Activated effector memory CD4-positive, alpha-beta T cell treated with Interleukin-2 at 50 U/mL for 16 hours (primary cell): Measurements from ENCODE around the gene RAPGEF4.
"Not testable (repeated sequence)": the region's sequence is repeated elsewhere in the genome, so short reads cannot be mapped to it uniquely, and the experiment has no call there.

ENCODE experiments used
- DNase-seq: peaks from one replicate; pipeline ENCODE4 v3.0.0-alpha.2; 2020

The RAPGEF4 gene

GRCh38 chr2:172730411-172730810 is 5.2 kb upstream of the RAPGEF4 start:
- DNase-seq, result no peak

- no peak for DNase-seq
These were observed 699 bp upstream of the RAPGEF4 start for GRCh38 chr2:172734711-172735581.

GRCh38 chr2:172736424-172737174 is 954 bp downstream of the RAPGEF4 start:
- DNase-seq, result no peak

GRCh38 chr2:172739661-172740266 is 4.1 kb downstream of the RAPGEF4 start:
- no peak for DNase-seq

GRCh38 chr2:172740856-172741255 is 5.2 kb downstream of the RAPGEF4 start:
- no peak for DNase-seq

GRCh38 chr2:172742931-172743540 is 7.4 kb downstream of the RAPGEF4 start:
- DNase-seq, result no peak

- no peak for DNase-seq
These were observed 8.3 kb downstream of the RAPGEF4 start for GRCh38 chr2:172743898-172744297.

- no peak for DNase-seq
These were observed 10.0 kb downstream of the RAPGEF4 start for GRCh38 chr2:172745636-172746035.

GRCh38 chr2:172748543-172748942 is 12.9 kb downstream of the RAPGEF4 start:
- not testable (repeated sequence) for DNase-seq

GRCh38 chr2:172749388-172749787 is 13.7 kb downstream of the RAPGEF4 start:
- no peak for DNase-seq

GRCh38 chr2:172751564-172751963 is 15.9 kb downstream of the RAPGEF4 start:
- DNase-seq, result no peak

GRCh38 chr2:172753610-172754009 is 18.0 kb downstream of the RAPGEF4 start:
- no peak for DNase-seq

GRCh38 chr2:172759441-172759840 is 23.8 kb downstream of the RAPGEF4 start:
- DNase-seq, result no peak

GRCh38 chr2:172761306-172761705 is 25.7 kb downstream of the RAPGEF4 start:
- DNase-seq, result no peak

- no peak for DNase-seq
These were observed 26.9 kb downstream of the RAPGEF4 start for GRCh38 chr2:172762574-172762973.

- DNase-seq, result no peak
These were observed 27.4 kb downstream of the RAPGEF4 start for GRCh38 chr2:172763079-172763478.

GRCh38 chr2:172765662-172766061 is 30.0 kb downstream of the RAPGEF4 start:
- no peak for DNase-seq

- DNase-seq, result no peak
These were observed 32.8 kb downstream of the RAPGEF4 start for GRCh38 chr2:172768401-172768800.

- no peak for DNase-seq
These were observed 34.2 kb downstream of the RAPGEF4 start for GRCh38 chr2:172769879-172770278.

- no peak for DNase-seq
These were observed 35.2 kb downstream of the RAPGEF4 start for GRCh38 chr2:172770887-172771286.

- DNase-seq, result no peak
These were observed 37.0 kb downstream of the RAPGEF4 start for GRCh38 chr2:172772633-172773032.

GRCh38 chr2:172774302-172774701 is 38.7 kb downstream of the RAPGEF4 start:
- DNase-seq, result no peak

- no peak for DNase-seq
These were observed 39.7 kb downstream of the RAPGEF4 start for GRCh38 chr2:172775319-172775718.
